H9 (cell line): ENCODE results near the gene TFF3. TPM values are rescaled to one million over a fixed set of nuclear protein-coding genes. Genes with fewer than 3 reads are reported as not detected.

Source experiments
- DNase-seq: peaks from one replicate; pipeline ENCODE4 v3.0.0-alpha.2; 2017
- H2AFZ ChIP-seq: one replicate; pipeline ENCODE4 v1.6.1; 2013; ENCODE audit warnings: mild to moderate bottlenecking, low read length, control low read depth, moderate library complexity
- H2AK5ac ChIP-seq: 2 replicates; pipeline ENCODE4 v1.6.1; 2013; ENCODE audit warnings: low read length, control low read depth, mixed read lengths; ENCODE audit not compliant: insufficient read length
- H2BK120ac ChIP-seq: one replicate; pipeline ENCODE4 v1.6.1; 2013; ENCODE audit warnings: low read depth, mild to moderate bottlenecking, low read length, control low read depth, inconsistent platforms; ENCODE audit not compliant: poor library complexity, severe bottlenecking
- H2BK12ac ChIP-seq: 2 replicates; pipeline ENCODE4 v1.6.1; 2013; ENCODE audit warnings: low read length, control low read depth, mixed read lengths, low read depth; ENCODE audit not compliant: insufficient read length
- H2BK15ac ChIP-seq: 2 replicates; pipeline ENCODE4 v1.6.1; 2013; ENCODE audit warnings: low read depth, low read length, control low read depth
- H2BK20ac ChIP-seq: one replicate; pipeline ENCODE4 v1.6.1; 2013; ENCODE audit warnings: low read depth, mild to moderate bottlenecking, low read length, control low read depth, inconsistent platforms; ENCODE audit not compliant: poor library complexity, severe bottlenecking
- H2BK5ac ChIP-seq: 2 replicates; pipeline ENCODE4 v1.6.1; 2013; ENCODE audit warnings: low read length, control low read depth, mixed read lengths; ENCODE audit not compliant: insufficient read length
- H3K14ac ChIP-seq: 2 replicates; pipeline ENCODE4 v1.6.1; 2013; ENCODE audit warnings: low read length, control low read depth; ENCODE audit not compliant: insufficient read depth
- H3K18ac ChIP-seq: 2 replicates; pipeline ENCODE4 v1.6.1; 2013; ENCODE audit warnings: low read depth, mild to moderate bottlenecking, mixed read lengths, low read length, control low read depth; ENCODE audit not compliant: insufficient read length
- H3K23ac ChIP-seq: 2 replicates; pipeline ENCODE4 v1.6.1; 2013; ENCODE audit warnings: low read length, control low read depth, mixed read lengths, low read depth; ENCODE audit not compliant: insufficient read length
- H3K23me2 ChIP-seq: 2 replicates; pipeline ENCODE4 v1.6.1; 2013; ENCODE audit warnings: low read depth, mild to moderate bottlenecking, mixed read lengths, low read length, control low read depth; ENCODE audit not compliant: insufficient read length, poor library complexity, severe bottlenecking
- H3K27ac ChIP-seq: 2 replicates; pipeline ENCODE4 v1.5.1; 2013; ENCODE audit warnings: low read length, control low read depth, mixed read lengths, low read depth; ENCODE audit not compliant: insufficient read length
- H3K27me3 ChIP-seq: 2 replicates; pipeline ENCODE4 v1.6.1; 2013; ENCODE audit warnings: low read length, control low read depth, inconsistent platforms; ENCODE audit not compliant: insufficient read depth
- H3K4ac ChIP-seq: 2 replicates; pipeline ENCODE4 v1.6.1; 2013; ENCODE audit warnings: low read depth, mild to moderate bottlenecking, control low read depth, inconsistent platforms, low read length, moderate library complexity
- H3K4me1 ChIP-seq: 2 replicates; pipeline ENCODE4 v1.6.1; 2013; ENCODE audit warnings: low read length, control low read depth, inconsistent platforms; ENCODE audit not compliant: insufficient read depth
- H3K4me2 ChIP-seq: 2 replicates; pipeline ENCODE4 v1.6.1; 2013; ENCODE audit warnings: low read length, control low read depth, mixed read lengths; ENCODE audit not compliant: insufficient read length, insufficient read depth
- H3K56ac ChIP-seq: 2 replicates; pipeline ENCODE4 v1.6.1; 2013; ENCODE audit warnings: low read depth, mild to moderate bottlenecking, mixed read lengths, low read length, control low read depth; ENCODE audit not compliant: insufficient read length
- H3K79me1 ChIP-seq: 2 replicates; pipeline ENCODE4 v1.6.1; 2013; ENCODE audit warnings: low read depth, mild to moderate bottlenecking, moderate library complexity, low read length, control low read depth, inconsistent platforms; ENCODE audit not compliant: insufficient read depth, poor library complexity, severe bottlenecking
- H3K79me2 ChIP-seq: 2 replicates; pipeline ENCODE4 v1.6.1; 2013; ENCODE audit warnings: low read length, control low read depth, inconsistent platforms; ENCODE audit not compliant: insufficient read depth
- H3K9ac ChIP-seq: 2 replicates; pipeline ENCODE4 v1.6.1; 2013; ENCODE audit warnings: low read length, control low read depth, mixed read lengths; ENCODE audit not compliant: insufficient read length; ENCODE audit errors: extremely low read depth
- H3K9me3 ChIP-seq: one replicate; pipeline ENCODE4 v1.6.1; 2013; ENCODE audit warnings: low read depth, low read length, inconsistent platforms; ENCODE audit not compliant: control insufficient read depth
- H3T11ph ChIP-seq: one replicate; pipeline ENCODE4 v1.6.1; 2013; ENCODE audit warnings: mild to moderate bottlenecking, low read length, control low read depth, inconsistent platforms
- H4K20me1 ChIP-seq: one replicate; pipeline ENCODE4 v1.6.1; 2013; ENCODE audit not compliant: control insufficient read depth, insufficient read length, insufficient read depth
- H4K5ac ChIP-seq: 2 replicates; pipeline ENCODE4 v1.6.1; 2013; ENCODE audit warnings: low read depth, mild to moderate bottlenecking, mixed read lengths, low read length, control low read depth; ENCODE audit not compliant: insufficient read length
- H4K8ac ChIP-seq: replicated peaks from 2 replicates; pipeline ENCODE4 v1.6.1; 2013; ENCODE audit warnings: low read length, control low read depth, mixed read lengths, low read depth; ENCODE audit not compliant: insufficient read length
- H4K91ac ChIP-seq: 2 replicates; pipeline ENCODE4 v1.6.1; 2013; ENCODE audit warnings: low read depth, mild to moderate bottlenecking, moderate library complexity, mixed read lengths, low read length, control low read depth; ENCODE audit not compliant: insufficient read length
- H3K27ac Mint-ChIP-seq, 3 experiments: 2 replicates in 2 of 3; 3 replicates in 1 of 3; pipeline ENCODE4 v1.8.0; 2020 to 2021; ENCODE audit warnings: mixed read lengths in 3 of 3, mild to moderate bottlenecking in 1 of 3, moderate library complexity in 1 of 3
- H3K27me3 Mint-ChIP-seq: 2 replicates; pipeline ENCODE4 v1.8.0; 2021; ENCODE audit warnings: low read depth, mild to moderate bottlenecking, moderate library complexity, mixed read lengths
- H3K36me3 Mint-ChIP-seq, 3 experiments: 2 replicates in 2 of 3; 3 replicates in 1 of 3; pipeline ENCODE4 v1.8.0; 2020 to 2021; ENCODE audit warnings: low read depth in 3 of 3, mixed read lengths in 3 of 3; ENCODE audit not compliant: insufficient read depth in 1 of 3
- H3K4me1 Mint-ChIP-seq, 2 experiments: 2 replicates each; pipeline ENCODE4 v1.8.0; 2020; ENCODE audit warnings: mixed read lengths in 2 of 2
- H3K4me3 Mint-ChIP-seq, 2 experiments: 2 replicates in 1 of 2; 3 replicates in 1 of 2; pipeline ENCODE4 v1.8.0; 2020 to 2021; ENCODE audit warnings: mild to moderate bottlenecking in 2 of 2, mixed read lengths in 2 of 2, moderate library complexity in 1 of 2
- H3K9me3 Mint-ChIP-seq, 2 experiments: 2 replicates in 1 of 2; 3 replicates in 1 of 2; pipeline ENCODE4 v1.8.0; 2020; ENCODE audit warnings: mild to moderate bottlenecking in 2 of 2, mixed read lengths in 2 of 2, moderate library complexity in 1 of 2
- WGBS: extraction: QIAGEN DNeasy Blood & Tissue Kit; methylation state at CpG from one replicate; pipeline ENCODE4 v1.1.7; 2013; ENCODE audit warnings: missing lambda C conversion rate, low lambda C conversion rate, mixed read lengths; ENCODE audit not compliant: insufficient read length; ENCODE audit errors: extremely low coverage; 5-methylcytosine and 5-hydroxymethylcytosine counted together
- total RNA-seq: library from RNA; stranded (reverse); gene quantifications from 2 replicates; pipeline ENCODE4 v1.2.1, GENCODE V29; 2021
- TF ChIP-seq, protein P1 (sequence below): fragments of 200-600 bp; sonication (generic); conservative IDR thresholded peaks from 3 replicates; pipeline ENCODE4 v1.8.0; 2021; ENCODE audit warnings: antibody characterized with exemption, mild to moderate bottlenecking

TFF3 gene
- total RNA-seq, 1 experiment from 2014 or later, result 1.5 TPM

DNA sequence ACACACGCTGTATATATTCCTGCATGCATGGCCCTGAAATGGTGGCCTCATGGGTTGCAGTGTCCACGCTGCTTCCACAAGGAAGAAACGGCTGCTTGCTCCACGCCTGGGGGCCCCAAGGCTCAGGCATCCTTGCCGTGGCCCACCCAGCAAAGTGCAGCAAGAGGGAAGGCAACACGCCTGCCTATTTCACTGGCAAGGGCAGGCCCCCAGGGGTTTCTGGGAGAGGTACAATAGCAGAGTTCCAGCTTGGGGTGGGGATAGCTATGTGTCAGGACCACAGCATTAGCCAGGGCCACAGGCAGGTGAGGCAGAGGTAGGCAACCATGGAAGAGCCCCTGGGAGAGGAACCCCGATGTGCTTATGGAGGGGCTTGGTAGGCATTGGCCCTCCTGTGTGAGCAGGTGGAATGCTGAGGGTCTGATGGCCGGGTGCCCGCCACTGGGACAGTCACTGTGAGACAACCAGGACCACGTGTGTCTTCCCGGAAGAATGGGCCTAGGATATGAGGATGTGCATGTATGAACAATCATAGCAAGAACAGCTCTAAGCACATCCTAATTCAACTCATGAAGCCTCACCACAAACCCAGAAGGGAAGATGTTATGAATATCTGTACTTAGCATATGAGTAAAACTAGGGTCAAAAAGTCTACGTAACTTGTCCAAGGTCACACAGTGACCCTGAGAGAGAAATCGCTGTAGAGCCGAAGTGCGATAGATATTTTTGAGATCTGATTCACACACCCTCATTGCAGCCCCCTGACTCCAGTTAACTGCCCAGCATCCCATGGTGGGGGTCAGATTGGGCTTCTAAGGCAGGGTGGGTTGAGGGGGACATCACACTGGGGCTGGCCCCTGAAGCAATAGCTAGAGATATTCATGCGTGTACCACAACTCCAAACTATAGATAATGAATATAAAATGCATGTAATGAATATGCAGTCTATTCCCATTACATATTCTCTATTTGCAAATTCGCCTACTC, 23.8 kb upstream of the TFF3 start:
- Histone ChIP-seq H3K9me3 (no peaks in the 10 kb centered on the region), H2BK5ac (no peak overlapping the region), H2BK12ac (no peak overlapping the region), H3K27me3 (no peaks in the 10 kb centered on the region), H2AK5ac (no peak overlapping the region), H4K20me1 (no peaks in the 10 kb centered on the region), H2BK15ac (no peak overlapping the region), H4K5ac (no peak overlapping the region), H3K9ac (no peak overlapping the region), H3K23ac (no peak overlapping the region), H2BK20ac (no peak overlapping the region), H3K79me2 (no peaks in the 10 kb centered on the region), H3K23me2 (no peaks in the 10 kb centered on the region), H4K91ac (no peak overlapping the region), H3K4me1 (peaks cover 1% of the 10 kb centered on the region; the same call in 1 of the 2 replicates), H4K8ac (no peak overlapping the region), H3K18ac (no peak overlapping the region), H3K14ac (no peak overlapping the region), H2BK120ac (no peak overlapping the region), H3T11ph (no peak overlapping the region), H3K79me1 (no peaks in the 10 kb centered on the region), H3K27ac (no peak overlapping the region), H3K4me2 (no peak overlapping the region), H3K56ac (no peak overlapping the region), H3K4ac (no peak overlapping the region), H2AFZ (no peak overlapping the region)
- Mint-ChIP-seq H3K36me3 (no peaks in the 10 kb centered on the region; a peak in 1 of 7 replicates), H3K4me3 (no peak overlapping the region), H3K27me3 (no peaks in the 10 kb centered on the region), H3K27ac (no peak overlapping the region), H3K9me3 (peaks cover 2 to 4% of the 10 kb centered on the region in 2 experiments; a peak in 2 of 5 replicates), H3K4me1 (peaks cover 28 to 32% of the 10 kb centered on the region in 2 experiments)
- WGBS, result no CpG with 5 or more reads among the region's 17 CpGs
- no peak for DNase-seq
- TF ChIP-seq, protein P1, sequence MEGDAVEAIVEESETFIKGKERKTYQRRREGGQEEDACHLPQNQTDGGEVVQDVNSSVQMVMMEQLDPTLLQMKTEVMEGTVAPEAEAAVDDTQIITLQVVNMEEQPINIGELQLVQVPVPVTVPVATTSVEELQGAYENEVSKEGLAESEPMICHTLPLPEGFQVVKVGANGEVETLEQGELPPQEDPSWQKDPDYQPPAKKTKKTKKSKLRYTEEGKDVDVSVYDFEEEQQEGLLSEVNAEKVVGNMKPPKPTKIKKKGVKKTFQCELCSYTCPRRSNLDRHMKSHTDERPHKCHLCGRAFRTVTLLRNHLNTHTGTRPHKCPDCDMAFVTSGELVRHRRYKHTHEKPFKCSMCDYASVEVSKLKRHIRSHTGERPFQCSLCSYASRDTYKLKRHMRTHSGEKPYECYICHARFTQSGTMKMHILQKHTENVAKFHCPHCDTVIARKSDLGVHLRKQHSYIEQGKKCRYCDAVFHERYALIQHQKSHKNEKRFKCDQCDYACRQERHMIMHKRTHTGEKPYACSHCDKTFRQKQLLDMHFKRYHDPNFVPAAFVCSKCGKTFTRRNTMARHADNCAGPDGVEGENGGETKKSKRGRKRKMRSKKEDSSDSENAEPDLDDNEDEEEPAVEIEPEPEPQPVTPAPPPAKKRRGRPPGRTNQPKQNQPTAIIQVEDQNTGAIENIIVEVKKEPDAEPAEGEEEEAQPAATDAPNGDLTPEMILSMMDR, result no peak
